ENCODE data around the gene HIGD2B. TPM values are rescaled to one million over a fixed set of nuclear protein-coding genes. Genes with fewer than 3 reads are reported as not detected.

HIGD2B gene
- total RNA-seq, 8 experiments from 2014 or later, result 0.22 to 0.66 (median 0.44) TPM; not detected in 2

Other genes starting within 250 kb of the HIGD2B start
- 10 to 100 TPM; 26.3 to 60.7 (median 40.4) TPM for gene ARIH1, start 211.9 kb downstream of the HIGD2B start, total RNA-seq
- 1 to 10 TPM in 3 of 8 experiments, under 1 TPM in 1, not detected in 4; 0.88 to 1.9 (median 1.3) TPM for gene GOLGA6B, start 31.5 kb downstream of the HIGD2B start, total RNA-seq
- 10 to 100 TPM; 17.8 to 50.7 (median 33.1) TPM for gene BBS4, start within 50 bp of the HIGD2B start, total RNA-seq
- gene ADPGK, start 97.6 kb upstream of the HIGD2B start, total RNA-seq, result 10 to 100 TPM; 17.5 to 78.3 (median 28.7) TPM